DMS153 treated with DMSO at 0.1 percent for 48 hours (cell line): ENCODE data around the gene TAPT1.

Experiments used
- DNase-seq: peaks from one replicate; lab custom pipeline; 2025; ENCODE audit not compliant: unreplicated experiment; lab: John Stamatoyannopoulos, UW

Gene TAPT1

DNA sequence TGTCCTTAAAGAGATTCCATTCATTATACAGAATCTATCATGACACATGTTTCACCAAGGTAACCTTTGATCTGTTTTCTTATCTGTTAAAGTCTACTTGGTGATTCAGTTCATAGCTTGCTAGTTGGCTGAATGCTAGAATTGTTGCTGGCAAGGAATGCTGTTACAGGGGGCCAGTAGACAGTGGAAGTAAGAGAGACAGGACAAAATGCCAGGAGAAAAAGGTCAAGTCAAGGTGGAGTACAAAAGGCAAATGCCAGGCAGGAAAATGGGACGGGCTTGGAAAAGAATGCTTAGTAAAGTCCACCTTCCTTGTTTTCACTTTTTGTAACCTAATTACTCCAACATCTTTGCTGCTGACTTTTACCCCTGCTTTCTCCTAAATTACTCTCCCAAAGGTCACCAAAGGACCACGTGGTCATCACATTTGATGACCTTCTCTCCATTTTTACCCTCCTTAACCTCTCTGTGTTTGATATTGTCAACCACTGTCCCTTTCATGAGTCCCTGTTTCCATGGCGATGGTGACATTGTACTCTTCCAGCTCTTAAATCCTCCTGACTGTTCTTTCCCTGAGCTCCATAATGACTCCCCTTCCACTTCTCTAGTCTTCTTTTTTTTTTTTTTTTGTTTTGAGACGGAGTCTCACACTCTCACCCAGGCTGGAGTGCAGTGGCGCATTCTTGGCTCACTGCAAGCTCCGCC lies 24.5 kb upstream of the TAPT1 start:
- no peak for DNase-seq

GRCh38 chr4:16248605-16249004 lies 22.3 kb upstream of the TAPT1 start:
- DNase-seq = no peak

DNA sequence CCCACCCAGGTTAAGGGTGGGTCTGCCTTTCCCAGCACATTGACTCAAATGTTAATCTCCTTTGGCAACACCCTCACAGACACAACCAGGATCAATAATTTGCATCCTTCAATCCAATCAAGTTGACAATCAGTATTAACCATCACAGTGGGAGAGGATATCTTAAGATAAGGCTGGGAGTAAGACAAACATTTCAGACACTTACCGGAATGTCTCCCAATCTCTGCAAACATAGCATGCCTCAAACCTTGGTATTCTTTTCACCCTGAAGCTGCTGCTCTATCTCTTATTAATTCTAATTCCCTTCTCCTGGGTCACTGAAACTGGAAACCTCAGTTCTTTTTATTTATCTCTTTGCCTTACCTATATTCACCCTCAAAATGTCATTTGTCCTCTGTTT lies 19.0 kb upstream of the TAPT1 start:
- DNase-seq = no peak

DNA sequence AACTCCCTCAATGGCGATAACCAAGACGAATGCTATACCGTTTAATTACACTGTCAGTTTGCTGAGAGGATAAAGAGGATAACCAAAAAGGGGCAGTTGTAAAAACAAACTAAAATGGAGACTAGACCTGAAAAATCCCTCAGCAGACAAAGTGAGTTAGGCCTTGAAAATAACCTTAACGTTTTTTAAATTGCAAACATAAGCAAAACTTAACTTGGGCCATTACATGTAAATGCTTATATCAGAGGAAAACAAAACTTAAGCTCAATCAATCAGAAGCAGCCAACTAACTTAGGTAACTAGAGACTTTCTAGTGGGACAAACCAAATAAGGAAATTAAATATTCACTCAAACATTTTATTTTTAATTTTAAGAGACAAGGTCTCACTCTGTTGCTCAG lies 17.0 kb upstream of the TAPT1 start:
- DNase-seq = no peak

DNA sequence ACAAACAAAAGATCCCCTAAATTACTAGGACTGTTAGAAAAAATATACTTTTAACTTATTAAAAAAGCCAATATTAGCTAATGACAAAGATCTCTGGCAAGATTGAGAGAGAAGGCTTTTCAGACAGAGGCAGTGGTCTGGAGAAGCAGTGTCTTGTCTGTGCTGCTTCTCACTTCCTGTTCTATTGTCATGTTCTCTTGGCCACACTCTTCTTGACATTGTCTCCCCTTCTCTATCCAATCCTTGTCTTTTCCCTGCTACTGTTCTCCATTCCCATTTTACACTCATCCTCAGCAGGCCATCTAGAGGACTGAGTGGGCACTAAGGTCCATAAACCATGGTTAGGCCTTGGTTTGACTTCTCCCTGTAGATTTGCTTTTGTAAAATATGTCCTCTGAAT lies 14.0 kb upstream of the TAPT1 start:
- no peak for DNase-seq

DNA sequence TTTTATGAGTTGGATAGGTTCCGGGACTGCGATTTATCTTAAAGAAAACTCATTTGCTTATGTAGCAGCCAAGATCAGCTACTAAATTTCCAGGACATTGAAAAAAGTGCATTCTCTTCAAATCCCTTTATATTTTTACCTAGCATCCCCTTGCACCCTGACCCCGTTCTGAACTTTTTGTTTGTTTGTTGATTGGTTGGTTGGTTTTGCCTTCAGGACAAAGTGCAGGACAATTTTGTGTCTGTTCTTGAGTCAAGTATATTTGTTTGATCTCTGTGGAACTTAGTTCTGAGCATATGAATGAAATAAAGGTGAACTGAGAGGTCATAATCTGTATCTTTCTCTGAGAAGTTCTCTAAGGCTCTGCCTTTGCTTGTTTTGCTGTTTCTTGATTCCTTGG lies 12.8 kb upstream of the TAPT1 start:
- no peak for DNase-seq

DNA sequence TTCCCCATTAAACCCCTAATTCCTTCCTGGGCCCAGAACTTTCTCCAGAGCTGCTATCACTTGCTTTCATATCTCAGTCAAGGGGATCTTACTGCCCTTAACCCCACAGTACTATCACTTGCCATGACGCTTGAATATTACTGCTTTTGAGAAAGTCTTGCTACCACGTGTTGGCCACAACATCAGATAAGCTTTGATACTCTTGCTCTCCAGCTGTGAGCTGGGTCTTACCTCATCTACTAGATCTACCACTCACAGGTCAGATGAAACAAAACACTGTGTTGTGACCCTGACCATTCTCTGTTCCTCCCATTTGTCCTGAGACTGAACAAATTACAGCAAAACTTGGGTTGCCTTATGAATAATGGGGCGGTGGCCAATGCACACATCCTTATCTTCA lies 12.1 kb upstream of the TAPT1 start:
- DNase-seq = no peak

DNA sequence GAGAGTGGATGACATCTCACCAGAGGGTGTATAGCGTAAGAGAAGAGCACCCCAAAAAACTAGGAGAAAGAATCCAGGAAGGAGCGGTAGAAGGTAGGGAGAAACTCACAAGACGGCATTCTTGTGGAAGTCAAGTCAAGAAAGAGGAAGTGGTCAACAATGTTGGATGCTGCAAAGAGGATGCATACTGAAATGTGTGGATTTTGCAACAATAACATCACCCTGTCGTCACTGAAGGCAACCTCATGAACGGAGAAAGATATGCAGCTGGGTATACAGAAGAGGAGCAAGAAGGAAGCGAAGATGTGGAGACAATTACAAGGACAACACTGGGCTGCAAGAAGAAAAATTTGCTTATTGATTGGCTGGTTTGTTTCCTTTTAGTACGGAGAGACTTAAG lies 11.4 kb upstream of the TAPT1 start:
- no peak for DNase-seq

DNA sequence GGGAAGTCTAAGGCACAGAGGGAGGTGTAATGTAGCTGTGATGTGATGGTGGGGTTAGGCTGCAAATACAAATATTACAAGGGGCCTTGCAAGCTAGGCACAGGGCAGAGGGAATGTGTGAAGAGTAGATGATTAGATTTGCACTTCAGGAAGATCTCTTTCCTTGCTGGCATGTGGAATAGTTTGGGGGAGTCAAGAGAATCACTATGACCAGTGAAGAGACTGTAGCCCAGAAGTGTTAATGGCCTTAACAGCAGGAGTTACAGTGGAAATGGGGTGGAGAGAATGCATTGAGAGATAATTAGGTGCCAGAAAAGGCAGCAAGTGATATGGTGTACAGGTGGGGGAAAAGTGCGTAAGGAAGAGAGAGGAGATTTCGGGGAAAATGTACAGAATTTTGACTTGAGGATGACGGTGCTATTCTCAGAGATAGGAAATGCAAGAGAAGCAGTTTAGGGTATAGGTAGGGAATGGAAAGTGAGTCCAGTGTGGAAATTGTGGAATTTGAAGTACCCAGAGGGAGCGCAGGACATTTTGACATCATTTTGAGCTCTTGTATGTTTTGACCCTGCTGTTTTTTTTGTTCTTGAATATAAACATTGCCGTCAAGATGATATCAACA lies 10.2 kb upstream of the TAPT1 start:
- no peak for DNase-seq

- DNase-seq = no peak
Measured at GRCh38 chr4:16235209-16235608, 8.9 kb upstream of the TAPT1 start.

DNA sequence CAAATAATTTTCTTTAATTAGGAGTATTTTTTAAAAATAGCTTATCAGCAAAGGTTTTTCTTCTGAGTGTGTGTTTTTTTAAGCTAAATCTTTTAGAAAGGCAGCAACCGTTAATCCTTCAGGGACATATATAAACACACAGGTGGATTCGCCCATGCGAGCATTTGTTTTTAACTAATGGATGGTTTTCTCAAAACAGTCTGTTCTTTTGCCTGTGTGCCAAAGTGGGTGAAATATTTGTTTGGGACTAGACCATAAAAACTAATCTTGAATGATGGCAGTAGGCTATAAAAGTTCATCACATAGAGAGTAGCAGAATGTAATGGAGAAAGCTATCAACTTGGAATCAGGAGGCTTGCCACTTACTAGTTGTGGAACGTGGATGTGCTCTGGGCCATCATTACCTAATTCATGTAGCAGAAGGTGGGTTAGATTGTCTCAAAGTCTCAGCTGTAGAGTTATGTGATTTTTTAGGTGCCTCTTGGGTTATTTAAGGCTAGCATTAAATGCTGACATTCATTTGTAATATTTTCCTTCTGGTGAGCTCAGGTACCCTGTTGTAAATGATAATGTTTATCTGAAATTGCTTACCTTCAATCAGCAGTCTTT lies 7.4 kb upstream of the TAPT1 start:
- no peak for DNase-seq

GRCh38 chr4:16231570-16232245 lies 5.4 kb upstream of the TAPT1 start:
- no peak for DNase-seq

DNA sequence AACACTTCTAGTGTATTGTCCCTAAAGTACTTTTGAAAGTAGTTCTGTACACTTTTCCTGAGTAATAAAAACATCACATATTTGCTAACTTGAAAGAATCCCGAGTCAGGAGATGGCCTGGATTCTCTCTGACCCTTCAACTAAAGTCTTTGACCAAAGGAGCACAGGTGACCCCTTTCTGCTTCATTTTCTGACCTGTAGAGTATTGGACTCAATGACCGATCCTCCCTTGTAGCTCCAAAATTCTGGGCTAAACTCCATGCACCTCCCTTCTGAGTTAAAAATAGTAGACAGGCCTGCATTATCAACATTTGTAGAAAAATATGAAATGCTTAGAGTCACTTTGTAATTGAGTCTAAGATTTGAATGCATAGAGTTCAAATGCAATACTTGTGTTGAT lies 4.0 kb upstream of the TAPT1 start:
- no peak for DNase-seq

GRCh38 chr4:16229604-16230003 lies 3.3 kb upstream of the TAPT1 start:
- no peak for DNase-seq

DNA sequence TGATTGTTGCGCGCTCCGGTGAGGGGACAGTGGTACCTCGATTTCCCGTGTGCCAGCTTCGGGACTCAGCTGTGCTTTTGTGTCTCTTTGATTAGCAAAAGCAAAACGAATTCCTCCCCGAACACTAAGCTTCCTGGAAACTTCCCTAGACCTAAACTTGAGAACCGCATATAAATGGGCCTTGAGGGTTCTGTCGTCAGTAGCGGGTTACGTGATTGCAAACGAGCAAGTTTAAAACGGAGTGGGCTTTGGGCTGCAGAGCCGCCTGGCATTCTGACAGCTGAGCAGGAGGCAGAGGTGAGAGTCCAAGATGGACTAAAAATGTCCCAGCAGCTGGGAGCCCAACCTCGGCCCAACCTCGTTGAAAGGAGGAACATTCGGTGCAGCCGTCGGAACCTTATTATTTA lies 1.2 kb upstream of the TAPT1 start:
- no peak for DNase-seq

DNA sequence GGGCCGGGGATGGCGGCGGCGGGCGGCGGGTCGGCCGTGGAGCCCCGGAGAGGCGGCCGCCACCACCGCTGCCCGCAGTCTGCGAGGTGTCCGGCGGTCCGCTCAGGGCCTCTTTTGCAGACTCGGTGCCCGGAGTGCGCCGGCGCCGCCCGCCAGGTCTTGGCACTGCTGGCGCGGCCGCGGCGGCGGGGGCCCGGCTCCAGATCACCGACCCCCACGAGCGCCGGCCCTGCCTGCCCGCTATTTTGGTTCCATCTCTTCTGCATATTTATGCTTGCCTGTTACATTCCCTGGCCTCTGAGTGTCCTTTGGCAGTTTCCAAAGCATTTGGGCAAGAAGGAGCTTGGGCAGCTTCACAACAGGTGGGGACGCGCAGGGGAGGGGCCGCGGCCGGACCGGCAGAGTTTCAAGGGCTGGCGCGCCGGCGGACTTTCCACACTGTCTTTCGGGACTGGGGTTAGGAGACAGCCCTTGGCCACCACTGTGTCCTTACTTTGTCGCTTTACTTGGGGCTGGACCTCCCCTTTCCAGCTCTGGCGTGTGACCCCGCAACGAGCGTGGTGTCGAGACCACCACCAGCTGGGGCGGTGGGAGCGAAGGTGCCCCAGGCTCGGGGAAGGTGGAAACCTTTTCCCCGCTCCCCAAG lies 668 bp upstream of the TAPT1 start:
- no peak for DNase-seq

DNA sequence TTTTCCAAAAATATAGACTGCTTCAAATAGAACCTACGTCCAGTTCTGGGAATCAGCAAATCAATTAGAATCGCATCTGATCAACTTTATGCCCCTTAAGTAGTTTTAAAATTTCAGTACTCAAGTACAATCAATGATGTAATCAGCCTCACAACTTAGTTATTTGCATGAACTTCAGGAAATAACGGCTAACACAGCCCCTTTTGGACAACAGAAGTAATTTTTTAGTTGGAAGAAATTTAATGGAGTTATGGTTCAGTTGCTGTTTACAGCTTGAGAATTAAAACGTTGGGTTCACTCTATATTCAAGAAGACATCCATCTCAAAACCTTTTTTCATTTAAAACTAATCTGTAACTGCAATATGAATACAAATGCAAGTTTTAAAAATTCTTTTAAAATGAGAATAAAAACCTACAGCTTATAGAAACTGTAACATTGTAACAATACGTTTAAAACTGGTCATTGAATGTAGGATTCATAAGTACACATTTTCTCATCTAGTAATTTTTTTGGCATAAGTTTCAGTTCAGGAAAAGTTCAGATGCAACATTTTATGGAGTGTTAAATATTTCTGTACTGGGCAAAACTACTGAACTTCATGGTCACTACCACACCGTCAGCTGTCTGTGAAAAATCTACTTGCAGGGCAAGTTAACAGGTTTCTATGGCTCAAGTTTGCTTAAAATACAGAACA lies 956 bp downstream of the TAPT1 start:
- DNase-seq = no peak

DNA sequence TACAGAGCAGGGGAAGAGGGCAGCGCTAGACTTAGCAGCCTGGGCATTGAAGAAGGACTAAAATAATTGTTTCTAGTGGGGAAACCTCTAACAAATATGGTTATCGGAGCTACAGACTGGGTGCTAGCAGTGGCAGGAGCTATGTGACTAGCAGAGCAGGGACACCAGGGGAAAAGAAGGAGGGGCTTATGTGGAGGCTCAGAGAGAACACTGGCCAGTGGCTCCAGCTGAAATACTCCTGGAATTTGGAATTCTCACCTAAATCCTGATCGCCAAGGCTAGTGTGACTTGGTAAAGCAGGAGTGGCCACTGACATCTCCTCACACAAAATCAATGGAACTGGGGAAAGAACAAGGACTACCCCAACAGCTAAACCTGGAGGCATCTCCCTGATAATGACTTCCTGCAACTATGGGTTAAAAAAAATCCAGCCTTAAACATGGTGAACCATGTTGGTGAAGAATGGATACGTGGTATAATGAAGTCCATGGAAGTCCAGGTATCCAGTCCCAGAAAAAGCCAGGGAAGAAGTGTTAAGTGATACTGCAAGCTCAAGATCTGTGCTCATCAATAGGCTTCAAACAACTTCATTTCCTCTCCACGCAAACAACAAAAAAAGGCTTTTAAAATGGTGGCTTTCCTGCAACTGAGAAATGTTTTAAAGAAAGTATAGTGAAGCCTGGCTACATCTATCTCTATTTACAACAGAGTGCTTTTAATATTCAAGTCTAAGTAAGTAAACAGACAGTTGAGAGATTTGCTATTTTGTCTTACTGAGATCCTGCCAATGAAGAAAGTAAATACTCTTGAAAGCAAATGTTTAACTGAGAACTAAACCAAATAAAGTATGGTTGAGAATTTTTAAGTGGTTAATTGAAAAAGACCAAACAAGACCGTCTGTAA lies 1.8 kb downstream of the TAPT1 start:
- DNase-seq = no peak

DNA sequence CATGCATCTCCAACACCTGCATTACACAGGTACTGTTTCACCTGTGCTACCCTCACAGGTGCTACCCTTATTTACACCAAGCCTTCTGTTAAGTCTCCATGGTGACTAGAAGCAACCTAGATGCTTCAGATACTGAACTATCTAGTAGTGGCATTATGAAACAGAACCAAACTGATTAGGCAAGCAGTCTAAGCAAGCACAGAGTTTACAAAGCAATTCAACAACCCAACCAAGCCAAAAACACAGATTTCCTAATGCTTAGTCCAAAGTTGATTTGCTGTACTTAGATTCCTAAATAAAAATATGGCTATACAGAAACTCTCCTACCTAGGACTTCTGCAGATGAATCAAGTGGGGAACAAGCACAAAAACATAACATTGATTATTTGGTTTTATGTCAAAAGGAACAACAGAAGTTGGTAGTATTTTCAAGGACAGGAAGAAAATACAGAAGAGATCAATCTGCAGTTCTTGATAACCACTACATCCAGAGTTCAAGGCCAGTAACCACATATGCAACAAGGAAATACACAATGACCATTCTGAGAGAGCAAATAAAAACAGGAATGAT lies 3.2 kb downstream of the TAPT1 start:
- DNase-seq = no peak

GRCh38 chr4:16218950-16219349 lies 7.3 kb downstream of the TAPT1 start:
- DNase-seq = no peak
